SU-DHL-6 (cell line): Measurements from ENCODE around the gene NACC2.
"Not testable (repeated sequence)": the region's sequence is repeated elsewhere in the genome, so short reads cannot be mapped to it uniquely, and the experiment has no call there.

Experiments used
- H2AFZ ChIP-seq: fragments of 200-600 bp; sonication (generic); 2 replicates; pipeline ENCODE4 v1.6.1; 2014; ENCODE audit warnings: low read depth, mild to moderate bottlenecking, moderate library complexity, mixed read lengths, antibody characterized with exemption, low read length; ENCODE audit not compliant: severe bottlenecking
- H3F3A ChIP-seq: fragments of 200-600 bp; shearing (Covaris generic); 2 replicates; pipeline ENCODE4 v1.6.0; 2016; ENCODE audit warnings: antibody characterized with exemption, mild to moderate bottlenecking; ENCODE audit not compliant: insufficient read depth
- H3K27ac ChIP-seq: fragments of 200-600 bp; sonication (generic); 2 replicates; pipeline ENCODE4 v1.5.1; 2016; ENCODE audit warnings: low read depth, mild to moderate bottlenecking, low read length, moderate library complexity, mixed read lengths
- H3K27me3 ChIP-seq: fragments of 200-600 bp; sonication (generic), shearing (Covaris generic); 2 replicates; pipeline ENCODE4 v1.6.0; 2014; ENCODE audit warnings: mild to moderate bottlenecking, low read length
- H3K36me3 ChIP-seq: fragments of 200-600 bp; sonication (generic); 2 replicates; pipeline ENCODE4 v1.6.1; 2014; ENCODE audit warnings: mild to moderate bottlenecking, low read length, mixed read lengths
- H3K4me2 ChIP-seq: fragments of 300-600, 200-600 bp; shearing (Covaris generic), sonication (generic); 2 replicates; pipeline ENCODE4 v1.6.0; 2014; ENCODE audit warnings: low read length, low read depth, mild to moderate bottlenecking; ENCODE audit not compliant: poor library complexity, severe bottlenecking
- H3K4me3 ChIP-seq: fragments of 200-600 bp; sonication (generic); 2 replicates; pipeline ENCODE4 v1.5.1; 2014; ENCODE audit warnings: antibody characterized with exemption, low read length, mild to moderate bottlenecking, mixed read lengths; ENCODE audit not compliant: insufficient read depth, poor library complexity, severe bottlenecking
- H3K79me2 ChIP-seq: fragments of 200-600 bp; sonication (generic); 2 replicates; pipeline ENCODE4 v1.6.1; 2014; ENCODE audit warnings: mild to moderate bottlenecking, low read length, moderate library complexity; ENCODE audit not compliant: insufficient read depth
- H3K9ac ChIP-seq: fragments of 200-600 bp; sonication (generic); 2 replicates; pipeline ENCODE4 v1.7.0; 2014; ENCODE audit warnings: mild to moderate bottlenecking, low read length
- H3K9me2 ChIP-seq: fragments of 200-600 bp; sonication (generic); replicated peaks from 2 replicates; pipeline ENCODE4 v1.6.1; 2014; ENCODE audit warnings: low read length; ENCODE audit not compliant: insufficient read depth
- H3K9me3 ChIP-seq: fragments of 200-600 bp; sonication (generic); 2 replicates; pipeline ENCODE4 v1.6.1; 2014; ENCODE audit warnings: low read length, mixed read lengths; ENCODE audit not compliant: insufficient read depth
- H4K20me1 ChIP-seq: fragments of 200-600 bp; sonication (generic); 2 replicates; pipeline ENCODE4 v1.6.1; 2014; ENCODE audit warnings: low read depth, mild to moderate bottlenecking, antibody characterized with exemption, low read length, moderate library complexity, mixed read lengths
- CTCF ChIP-seq: fragments of 200-600 bp; sonication (generic); IDR thresholded peaks from one replicate; pipeline ENCODE4 v1.5.1; 2017; ENCODE audit warnings: antibody characterized with exemption, mild to moderate bottlenecking, low read length, moderate library complexity; ENCODE audit not compliant: insufficient read depth, poor library complexity, severe bottlenecking
- EZH2phosphoT487 ChIP-seq: fragments of 200-600 bp; sonication (generic), shearing (Covaris generic); conservative IDR thresholded peaks from 2 replicates; pipeline ENCODE4 v1.6.1; 2018; ENCODE audit warnings: mild to moderate bottlenecking, antibody characterized with exemption, low read length, moderate library complexity, mixed read lengths

The NACC2 gene

GRCh38 chr9:135968601-135969000 lies 126.5 kb downstream of the NACC2 start:
- Histone ChIP-seq H3K9me2 (no peaks in the 10 kb centered on the region), H3K27ac (no peak overlapping the region), H3K9ac (no peak overlapping the region), H3F3A (no peaks in the 10 kb centered on the region), H3K9me3 (no peaks in the 10 kb centered on the region), H3K79me2 (no peaks in the 10 kb centered on the region), H2AFZ (no peak overlapping the region), H3K36me3 (no peaks in the 10 kb centered on the region), H3K4me2 (no peak overlapping the region), H4K20me1 (no peaks in the 10 kb centered on the region), H3K27me3 (no peaks in the 10 kb centered on the region), H3K4me3 (no peak overlapping the region)
- TF ChIP-seq CTCF (no peak), EZH2phosphoT487 (no peak)

- Histone ChIP-seq H3F3A (no peaks in the 10 kb centered on the region), H3K27ac (no peak overlapping the region), H3K4me3 (no peak overlapping the region), H3K9me2 (no peaks in the 10 kb centered on the region), H3K4me2 (no peak overlapping the region), H3K79me2 (no peaks in the 10 kb centered on the region), H2AFZ (no peak overlapping the region), H3K27me3 (no peaks in the 10 kb centered on the region), H3K9me3 (no peaks in the 10 kb centered on the region), H4K20me1 (no peaks in the 10 kb centered on the region), H3K36me3 (no peaks in the 10 kb centered on the region), H3K9ac (no peak overlapping the region)
- TF ChIP-seq EZH2phosphoT487 (no peak), CTCF (no peak)
These were observed 127.0 kb downstream of the NACC2 start for GRCh38 chr9:135968083-135968476.

GRCh38 chr9:135966916-135967260 lies 128.2 kb downstream of the NACC2 start:
- H3K27ac ChIP-seq, H3K9me2 ChIP-seq, H3F3A ChIP-seq, H3K4me3 ChIP-seq, H3K9ac ChIP-seq, H3K9me3 ChIP-seq, H4K20me1 ChIP-seq, H3K79me2 ChIP-seq, H3K4me2 ChIP-seq, H3K27me3 ChIP-seq, H2AFZ ChIP-seq, H3K36me3 ChIP-seq: not testable (repeated sequence)

- TF ChIP-seq CTCF (no peak), EZH2phosphoT487 (no peak)
- Histone ChIP-seq H2AFZ (no peak overlapping the region), H3K27me3 (no peaks in the 10 kb centered on the region), H3K4me3 (no peak overlapping the region), H3K36me3 (no peaks in the 10 kb centered on the region), H3K79me2 (peaks cover 6% of the 10 kb centered on the region), H3K9me3 (no peaks in the 10 kb centered on the region), H4K20me1 (no peaks in the 10 kb centered on the region), H3K27ac (no peak overlapping the region), H3K9ac (no peak overlapping the region), H3K9me2 (no peaks in the 10 kb centered on the region), H3F3A (no peaks in the 10 kb centered on the region), H3K4me2 (no peak overlapping the region)
These were observed 129.8 kb downstream of the NACC2 start for GRCh38 chr9:135965124-135965756.
